Stimulated activated CD8-positive, alpha-beta memory T cell treated with anti-CD3 and anti-CD28 coated beads, Interleukin-4, amount 100 ng/mL, for 4 hours (primary cell): ENCODE measurements around the gene PHTF2.
"Not testable (repeated sequence)": the region's sequence is repeated elsewhere in the genome, so short reads cannot be mapped to it uniquely, and the experiment has no call there.

ENCODE experiments used
- DNase-seq, 2 donors: peaks; one replicate each; pipeline ENCODE4 v3.0.0-alpha.2; 2020; ENCODE audit warnings: low read depth in 2 of 2, low spot score in 1 of 2

Gene PHTF2

DNA sequence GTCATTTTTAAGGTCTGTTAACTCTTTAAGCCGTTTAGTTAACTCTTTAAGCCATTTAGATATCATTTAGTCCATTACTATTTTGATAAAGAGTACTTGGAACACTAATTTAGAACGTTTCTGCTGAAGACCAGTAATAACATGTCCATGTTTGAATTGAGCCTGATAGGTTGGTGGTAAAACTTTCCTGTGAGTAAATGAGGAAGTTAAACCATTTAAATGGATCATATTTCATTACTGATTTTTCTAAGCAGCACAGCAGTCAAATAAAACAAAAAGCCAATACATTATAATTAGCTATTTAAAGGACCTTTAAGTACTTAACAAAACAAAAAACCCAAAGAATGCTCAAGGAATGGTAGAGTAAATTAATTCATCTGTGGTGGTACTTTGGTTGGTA lies 29.4 kb downstream of the PHTF2 start:
- no peak for DNase-seq

DNA sequence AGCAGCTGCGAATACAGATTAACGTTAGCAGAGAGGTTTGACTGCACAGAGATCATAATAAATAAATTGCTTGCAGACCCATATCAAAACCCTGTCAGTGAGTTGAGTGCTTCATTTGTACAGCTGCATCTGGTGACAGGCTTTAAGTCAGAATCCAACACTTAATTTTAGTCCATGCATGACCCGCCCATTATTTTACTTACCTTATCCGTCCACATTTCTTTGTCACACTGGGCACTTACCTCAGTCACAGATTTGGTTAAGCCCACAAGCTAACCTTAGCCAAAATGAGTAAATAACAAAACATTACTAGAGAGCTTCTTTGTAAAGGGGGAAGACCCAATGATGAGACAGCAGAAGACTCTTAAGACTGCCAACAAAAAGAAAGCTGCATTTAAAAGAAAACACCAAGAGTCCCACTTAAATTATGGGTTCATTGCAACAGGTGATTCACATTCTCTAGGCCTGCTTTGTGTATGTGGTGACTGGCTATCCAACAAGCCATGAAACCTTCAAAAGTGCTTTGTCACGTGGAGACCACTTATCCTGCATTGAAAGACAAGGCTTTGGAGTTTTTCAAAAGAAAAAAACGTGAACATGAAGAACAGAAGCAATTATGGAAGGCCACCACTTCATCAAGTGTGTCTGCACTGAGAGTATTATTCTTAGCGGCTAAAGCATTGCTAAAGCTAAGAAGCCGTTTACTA lies 32.2 kb downstream of the PHTF2 start:
- DNase-seq, result no peak

DNA sequence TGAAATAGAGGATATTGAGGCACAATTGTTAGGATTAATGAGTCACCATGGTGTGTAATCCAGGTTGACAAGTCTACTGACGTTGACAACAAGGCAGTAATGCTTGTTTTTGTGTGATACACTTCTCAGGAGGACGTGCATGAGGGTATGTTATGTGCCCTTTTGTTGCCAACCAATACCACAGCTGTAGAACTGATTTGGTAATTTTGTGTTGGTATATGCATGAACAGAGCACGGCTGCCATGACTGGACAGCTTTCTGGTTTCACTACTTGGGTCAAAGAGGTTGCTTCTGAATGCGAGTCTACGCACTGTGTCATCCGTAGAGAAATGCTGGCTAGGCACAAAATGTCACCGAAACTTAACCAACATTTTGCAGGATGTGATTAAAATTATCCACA lies 32.9 kb downstream of the PHTF2 start:
- no peak for DNase-seq

DNA sequence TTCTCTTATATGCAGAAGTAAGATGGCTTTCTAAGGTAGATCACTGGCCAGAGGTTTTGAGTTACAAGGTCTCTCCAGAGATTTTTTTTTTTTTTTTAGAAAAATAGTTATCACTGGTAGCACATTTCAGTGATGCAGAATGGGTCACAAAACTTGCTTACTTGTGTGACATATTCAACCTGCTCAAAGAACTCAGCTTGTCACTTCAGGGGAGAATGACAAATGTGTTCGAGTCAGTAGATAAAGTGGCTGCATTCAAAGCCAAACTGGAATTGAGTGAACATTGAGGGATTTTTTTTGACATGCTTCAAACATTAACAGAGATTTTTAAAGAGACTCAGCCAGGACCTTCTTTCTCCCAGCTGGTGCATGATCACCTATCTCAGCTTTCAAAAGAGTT lies 33.4 kb downstream of the PHTF2 start:
- no peak for DNase-seq

DNA sequence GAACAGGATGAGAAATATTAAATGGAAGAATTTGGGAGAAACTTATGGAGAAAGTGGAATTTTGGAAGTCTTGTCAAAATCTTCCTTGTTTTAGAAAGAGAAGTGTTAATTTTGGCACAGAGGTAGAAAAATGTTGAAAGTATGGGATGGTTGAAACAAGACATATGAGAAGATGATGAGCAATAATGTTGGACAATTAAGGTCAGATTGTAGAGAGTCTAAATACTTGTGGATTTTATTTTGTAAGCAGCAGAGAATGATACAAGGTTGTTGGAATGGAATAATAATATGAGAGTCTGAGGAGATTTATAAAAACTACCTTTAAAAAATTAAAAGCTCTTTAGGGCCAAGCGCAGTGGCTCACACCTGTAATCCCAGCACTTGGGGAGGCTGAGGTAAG lies 34.6 kb downstream of the PHTF2 start:
- DNase-seq, result no peak

DNA sequence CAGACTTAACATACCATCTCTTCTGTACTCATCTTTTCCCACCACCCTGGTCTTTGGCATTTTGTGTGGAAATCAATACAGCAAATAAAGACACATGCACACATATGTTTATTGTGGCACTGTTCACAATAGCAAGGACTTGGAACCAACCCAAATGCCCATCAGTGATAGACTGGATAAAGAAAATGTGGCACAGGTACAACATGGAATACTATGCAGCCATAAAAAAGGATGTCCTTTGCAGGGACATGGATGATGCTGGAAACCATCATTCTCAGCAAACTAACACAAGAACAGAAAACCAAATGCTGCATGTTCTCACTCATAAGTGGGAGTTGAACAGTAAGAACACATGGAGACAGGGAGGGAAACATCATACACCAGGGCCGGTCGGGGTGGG lies 37.9 kb downstream of the PHTF2 start:
- DNase-seq, result not testable (repeated sequence)

DNA sequence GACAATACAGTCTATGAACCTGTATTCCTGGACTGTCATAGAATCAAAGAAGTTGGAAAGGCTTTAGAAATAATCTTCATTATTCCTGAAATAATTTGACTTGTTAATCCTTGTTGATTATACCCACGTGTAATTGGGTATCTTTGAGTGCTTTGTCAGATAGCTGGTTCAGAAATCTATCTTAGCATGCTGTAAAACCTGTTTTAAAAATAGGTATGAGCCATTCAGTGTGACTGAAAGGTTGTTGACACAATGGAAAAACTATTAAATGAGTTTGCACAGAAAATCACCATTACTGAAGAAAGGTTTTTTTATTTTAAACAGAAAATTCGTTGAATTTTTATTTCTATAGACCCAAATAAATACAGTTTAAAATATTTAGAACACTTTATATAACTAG lies 38.7 kb downstream of the PHTF2 start:
- DNase-seq, result no peak

DNA sequence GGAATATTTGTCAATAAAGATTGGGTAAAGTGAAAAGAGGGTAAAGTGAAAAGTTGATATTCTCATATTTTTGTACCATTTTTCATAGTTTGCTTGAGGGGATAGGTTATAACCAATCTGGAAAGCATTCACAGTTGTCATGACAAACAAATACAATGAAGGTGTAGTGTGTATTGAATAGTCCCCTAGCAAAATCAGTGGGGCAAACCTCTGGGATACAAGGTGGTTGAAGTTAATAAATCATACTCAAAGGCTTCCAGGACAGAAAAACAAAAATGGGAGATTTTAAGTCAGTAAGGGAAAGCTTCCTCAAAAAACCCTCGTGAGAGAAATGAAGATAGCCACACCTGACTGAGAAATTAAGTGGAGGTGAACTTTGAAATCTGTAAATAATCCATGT lies 39.4 kb downstream of the PHTF2 start:
- DNase-seq, result no peak

DNA sequence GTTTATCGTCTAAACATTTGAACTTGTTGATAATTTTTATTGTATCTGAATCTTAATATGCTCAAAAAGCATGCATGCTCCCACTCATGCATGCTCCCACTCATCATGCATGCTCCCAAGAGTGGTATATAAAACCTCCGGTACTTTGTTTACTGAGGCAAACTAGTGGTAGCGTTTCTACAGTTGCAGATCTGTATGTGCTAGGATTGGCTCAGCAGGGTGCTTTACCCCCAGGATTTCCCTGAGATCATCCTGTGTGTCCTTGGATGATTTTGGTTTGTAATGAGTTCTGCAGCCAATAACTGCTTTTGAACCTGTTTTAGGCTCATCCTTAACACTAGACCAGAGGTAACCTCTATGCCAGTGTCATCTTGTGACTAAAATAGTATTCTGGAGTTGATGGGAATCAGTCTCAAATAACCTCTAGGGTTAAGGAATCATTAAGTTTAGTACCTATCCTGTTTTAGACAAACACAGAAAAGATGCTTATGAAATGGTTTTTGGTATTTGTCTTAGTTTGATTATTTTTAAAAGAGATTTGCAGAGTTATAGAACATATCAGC lies 40.4 kb downstream of the PHTF2 start:
- no peak for DNase-seq

DNA sequence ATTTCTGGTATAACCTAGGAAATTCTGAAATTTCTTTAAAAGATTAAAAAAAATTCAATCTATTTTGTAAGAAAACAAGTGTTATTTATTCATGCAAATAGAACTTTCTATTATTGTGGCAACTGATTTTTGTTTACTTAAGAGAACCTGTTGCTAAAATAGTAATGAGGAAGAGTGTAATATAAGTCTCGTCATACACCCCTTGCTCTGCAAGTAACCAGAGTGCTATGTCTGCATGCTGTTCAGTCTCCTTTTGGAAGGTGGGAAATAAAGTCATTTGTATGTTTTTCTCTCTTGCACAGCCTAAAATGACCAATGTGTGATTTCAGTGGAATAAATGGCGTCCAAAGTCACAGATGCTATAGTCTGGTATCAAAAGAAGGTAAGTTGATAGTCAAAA lies 41.3 kb downstream of the PHTF2 start:
- no peak for DNase-seq

DNA sequence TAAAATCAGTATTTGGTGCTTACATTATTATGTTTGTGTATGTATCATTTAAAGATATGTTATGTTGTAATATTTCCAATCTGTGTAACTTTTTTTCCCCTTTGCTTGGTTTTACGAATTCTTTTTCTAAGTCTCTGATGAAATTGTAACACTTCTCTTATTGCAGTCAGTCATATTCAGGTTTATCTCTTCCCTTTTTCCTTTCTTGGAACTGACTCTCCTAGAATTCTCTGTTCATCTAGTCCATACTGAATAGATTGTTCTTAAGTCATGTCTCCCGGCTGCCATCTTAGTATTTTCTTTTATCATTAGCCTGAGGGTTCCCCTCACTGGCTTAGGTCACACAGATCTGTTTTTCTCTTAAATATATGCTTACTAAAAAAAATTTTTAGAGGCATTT lies 44.6 kb downstream of the PHTF2 start:
- DNase-seq, result no peak

DNA sequence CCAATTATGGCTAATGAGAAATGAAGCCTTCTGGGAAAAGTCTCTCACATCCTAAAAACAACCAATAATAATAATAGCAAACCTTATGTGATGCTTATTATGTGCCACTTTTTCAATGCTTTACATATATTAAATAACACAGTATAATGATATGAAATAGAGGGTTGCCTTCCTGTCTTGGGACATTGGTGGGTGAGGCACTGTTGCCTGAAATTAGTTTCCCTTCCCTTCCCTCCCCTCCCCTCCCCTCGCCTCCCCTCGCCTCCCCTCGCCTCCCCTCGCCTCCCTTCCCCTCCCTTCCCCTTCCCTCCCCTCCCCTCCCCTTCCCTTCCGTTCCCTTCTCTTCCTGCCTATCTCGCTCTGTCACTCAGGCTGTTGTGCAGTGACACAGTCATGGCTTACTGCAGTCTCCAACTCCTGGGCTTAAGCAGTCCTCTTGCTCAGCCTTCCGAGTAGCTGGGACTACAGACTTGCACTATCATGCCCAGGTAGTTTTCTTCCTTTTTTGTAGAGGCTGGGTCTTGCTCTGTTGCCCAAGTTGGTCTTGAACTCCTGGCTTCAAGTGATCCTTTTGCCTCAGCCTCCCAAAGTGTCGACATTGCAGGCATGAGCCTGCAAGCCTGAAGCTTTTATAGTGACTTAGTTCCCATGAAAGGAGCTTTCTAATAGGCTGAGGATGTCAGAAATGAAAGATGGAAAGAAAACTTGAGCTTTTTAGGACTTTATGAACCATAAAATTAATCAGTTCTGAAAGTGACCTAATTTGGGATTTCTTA lies 47.9 kb downstream of the PHTF2 start:
- no peak for DNase-seq

DNA sequence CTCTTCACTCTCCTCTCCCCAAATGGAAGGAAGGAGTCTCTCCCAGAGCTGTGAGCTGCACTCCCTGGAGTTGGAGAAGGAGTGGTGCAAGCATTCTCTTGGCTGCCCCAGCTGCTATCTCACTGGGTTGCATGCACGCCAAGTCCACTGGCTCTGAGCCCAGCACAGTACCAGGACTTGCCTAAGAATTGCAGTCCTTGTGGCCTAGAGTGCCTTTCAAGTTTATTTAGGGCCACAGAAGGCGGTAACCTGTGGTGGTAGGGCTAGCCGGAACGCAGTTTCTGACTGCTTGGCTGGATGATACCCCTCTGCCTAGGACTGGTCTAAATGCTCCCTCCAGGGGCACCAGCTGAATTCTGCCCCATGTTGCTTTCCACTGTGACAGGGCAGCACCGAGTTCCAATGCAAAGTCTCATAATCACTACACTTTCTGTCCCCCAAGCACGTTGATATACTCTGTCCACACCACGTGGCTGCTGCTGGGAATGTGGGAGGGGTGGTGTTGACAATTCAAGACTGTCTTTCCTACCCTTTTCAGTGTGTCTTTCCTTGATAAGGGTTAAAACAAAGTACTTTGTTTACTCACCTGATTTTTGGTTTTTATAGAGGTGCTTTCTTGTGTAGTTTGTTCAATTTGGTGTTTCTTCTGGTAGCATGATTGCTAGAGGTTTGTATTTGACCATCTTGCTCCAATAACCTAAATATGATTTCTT lies 57.0 kb downstream of the PHTF2 start:
- DNase-seq, result no peak

DNA sequence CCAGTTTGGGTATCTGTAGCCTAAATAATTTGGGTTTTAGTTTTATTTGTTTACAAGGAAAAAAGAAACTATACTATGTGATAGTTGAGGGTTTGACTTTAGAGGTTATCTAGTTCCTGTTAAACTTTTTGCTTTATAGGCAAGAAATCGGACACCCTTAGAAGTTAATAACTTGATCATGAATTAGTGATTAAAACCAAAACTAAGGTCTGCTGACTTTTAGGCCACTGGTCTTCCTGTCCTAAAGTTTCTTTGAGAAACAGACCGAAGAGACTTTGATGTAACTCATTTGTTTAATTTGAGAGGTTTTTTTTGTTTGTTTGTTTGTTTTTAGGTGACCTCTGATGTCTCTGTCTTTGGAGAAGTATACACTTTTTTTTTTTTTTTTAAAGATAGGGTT lies 59.7 kb downstream of the PHTF2 start:
- DNase-seq, result no peak

DNA sequence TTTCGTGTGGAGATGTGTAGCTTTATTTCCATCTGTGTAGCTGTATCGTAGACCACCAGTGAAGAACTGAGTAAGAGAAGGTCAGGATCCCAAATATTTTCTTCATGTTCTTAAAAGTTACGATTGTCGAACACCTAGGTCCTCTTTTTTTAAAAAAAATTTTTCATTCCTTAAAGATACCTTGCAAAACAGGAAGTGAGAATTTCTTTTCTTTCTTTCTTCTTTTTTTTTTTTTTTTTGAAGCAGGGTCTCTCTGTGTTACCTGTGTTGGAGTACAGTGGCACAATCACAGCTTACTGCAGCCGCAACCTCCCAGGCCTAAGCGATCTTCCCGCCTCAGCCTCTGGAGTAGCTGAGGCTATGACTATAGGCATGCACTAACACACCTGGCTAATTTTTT lies 60.8 kb downstream of the PHTF2 start:
- no peak for DNase-seq

DNA sequence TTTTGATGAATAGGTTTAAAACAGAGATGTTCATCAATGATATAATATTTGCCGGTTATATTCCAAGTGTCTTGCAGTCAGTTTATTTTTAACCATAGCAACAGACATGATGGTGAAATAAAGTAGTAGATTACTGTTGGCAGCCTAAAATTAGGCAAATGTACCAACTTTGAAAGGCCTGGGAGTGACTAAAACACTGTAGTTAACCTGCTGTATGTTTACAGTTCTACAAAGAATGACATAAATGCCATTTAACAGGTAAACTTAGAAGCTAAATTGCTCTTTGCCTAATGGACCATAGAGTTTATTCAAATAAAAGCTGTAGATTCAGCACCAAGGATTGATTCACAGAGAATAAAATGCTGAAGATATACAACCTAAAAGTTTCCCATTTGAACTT lies 64.1 kb downstream of the PHTF2 start:
- DNase-seq, result no peak

DNA sequence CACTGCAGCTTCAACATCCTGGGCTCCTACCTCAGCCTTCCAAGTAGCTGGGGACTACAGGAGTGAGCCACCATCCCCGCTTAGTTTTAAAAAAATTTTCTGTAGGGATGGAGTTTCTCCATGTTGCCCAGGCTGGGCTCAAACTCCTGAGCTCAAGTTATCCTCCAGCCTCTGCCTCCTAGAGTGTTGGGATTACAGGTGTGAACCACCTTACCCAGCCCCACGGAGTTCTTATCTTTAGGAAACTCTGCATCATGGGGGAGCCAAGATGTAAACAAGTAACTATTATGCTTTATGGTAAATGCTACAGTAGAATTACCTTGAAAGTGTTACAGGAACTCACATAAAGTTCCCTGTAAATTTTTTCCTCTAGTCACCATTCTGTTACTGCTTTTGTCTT lies 65.3 kb downstream of the PHTF2 start:
- no peak for DNase-seq

DNA sequence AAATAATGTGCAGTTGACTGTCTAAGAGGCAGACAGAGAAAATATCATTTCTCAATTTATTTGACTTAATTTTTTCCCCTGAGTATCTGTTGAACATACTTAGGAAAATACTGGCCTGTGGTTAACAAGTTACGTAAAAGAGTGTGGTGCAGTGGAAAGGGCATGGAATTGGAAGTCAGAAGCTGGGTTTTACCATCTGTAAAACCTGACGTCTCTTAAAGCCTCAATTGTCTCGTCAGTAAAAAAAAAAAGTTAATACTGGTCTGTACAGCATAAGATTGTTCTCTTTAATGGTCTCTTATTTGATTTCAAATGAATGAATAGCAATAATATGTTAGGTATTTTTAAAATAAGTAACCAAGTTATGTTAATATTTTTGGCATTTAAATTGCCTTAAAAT lies 67.8 kb downstream of the PHTF2 start:
- DNase-seq, result no peak

DNA sequence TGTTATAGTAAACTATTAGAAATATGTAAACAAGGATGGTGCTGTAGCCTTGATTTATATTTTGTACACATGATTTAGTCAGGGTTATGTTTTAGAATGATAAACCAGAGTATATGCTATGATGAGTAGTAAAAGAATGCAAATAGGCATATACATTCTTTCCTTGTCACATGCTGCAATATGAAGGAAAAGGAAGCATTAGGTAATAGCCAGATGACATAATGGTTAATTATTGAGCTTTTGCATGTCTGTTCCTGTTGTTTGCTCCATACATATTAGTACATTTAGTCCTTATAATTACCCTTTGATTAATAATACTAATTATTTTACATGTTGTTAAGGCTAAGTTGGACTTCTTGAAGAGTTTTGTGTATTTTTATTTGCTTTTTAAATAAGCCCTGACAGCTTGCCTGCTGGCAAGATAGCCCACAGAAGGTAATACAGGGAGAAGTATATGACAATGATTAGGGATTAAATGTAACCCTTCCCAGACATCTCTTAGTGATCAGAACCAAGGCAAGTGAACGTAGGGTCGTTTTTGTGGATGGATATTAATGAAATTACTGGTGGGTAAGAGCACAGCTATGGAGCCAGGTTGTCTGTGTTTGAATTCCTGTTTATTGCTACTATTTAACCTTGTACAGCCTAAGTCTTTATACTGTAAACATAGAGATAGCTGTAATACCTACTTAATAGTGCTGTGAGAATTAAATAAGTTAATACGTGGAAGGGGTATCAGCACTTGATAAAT lies 68.4 kb downstream of the PHTF2 start:
- no peak for DNase-seq

DNA sequence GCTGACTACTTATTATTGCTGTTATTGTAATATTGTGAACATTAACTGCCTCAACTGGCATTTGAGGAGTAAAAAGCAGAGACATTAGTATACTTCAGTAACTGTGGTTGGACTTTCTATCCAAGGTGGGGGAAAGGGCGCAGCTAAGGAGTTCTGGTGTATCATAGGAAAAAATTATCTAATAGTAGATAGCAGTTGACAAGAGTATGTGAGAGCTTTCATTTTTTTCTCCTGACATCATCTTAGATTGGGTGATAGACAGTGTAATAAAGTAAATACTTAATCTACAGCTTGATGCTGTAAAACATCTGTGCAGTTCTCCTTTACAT lies 68.9 kb downstream of the PHTF2 start:
- no peak for DNase-seq

DNA sequence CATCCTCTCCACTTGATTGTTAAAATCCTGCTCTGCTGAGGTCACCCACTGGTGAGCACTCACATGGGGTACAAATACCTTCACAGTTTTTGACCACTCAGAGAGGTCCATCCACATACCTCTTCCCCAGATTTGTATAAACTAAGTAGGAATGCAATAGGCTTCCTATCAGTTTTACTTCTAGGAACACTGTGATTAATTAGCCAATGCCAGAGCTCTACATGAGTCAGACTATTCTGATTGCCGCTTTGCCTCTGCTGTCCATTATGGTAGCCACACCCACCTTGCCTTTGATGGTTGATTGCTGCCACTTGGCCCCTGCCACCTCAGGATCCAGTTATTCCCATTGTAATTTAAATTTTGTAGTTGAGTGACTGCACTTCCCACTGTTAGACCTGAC lies 73.7 kb downstream of the PHTF2 start:
- DNase-seq, result not testable (repeated sequence)
